ENCODE results near the gene KCNMB2. TPM values are rescaled to one million over a fixed set of nuclear protein-coding genes. Genes with fewer than 3 reads are reported as not detected.

The KCNMB2 gene
- total and polyA plus RNA-seq, 2 donors (not counting 1 experiment from before 2014, with no cell fraction given) = 0.17 TPM; not detected in 1

GRCh38 chr3:178551916-178552321 is 15.7 kb downstream of the KCNMB2 start:
- Histone ChIP-seq H3K4me2 (ENCODE audit: extremely low read depth, insufficient read depth, low read length) (no peak overlapping the region), H3K27ac (ENCODE audit: insufficient read depth, low read length) (no peak overlapping the region), H2AFZ (ENCODE audit: low read length) (no peak overlapping the region), H3K27me3 (ENCODE audit: control insufficient read depth, insufficient read depth, low read length) (no peaks in the 10 kb centered on the region), H3K79me2 (ENCODE audit: control insufficient read depth, insufficient read depth, low read length) (no peaks in the 10 kb centered on the region), H3K4me3 (replicated peaks in 1 of 4; ENCODE audit: control extremely low read depth in 1 of 4, insufficient read depth in 1 of 4, low read depth in 3 of 4, low read length in 4 of 4) (no peak overlapping the region), H3K36me3 (ENCODE audit: control insufficient read depth, insufficient read depth, low read length) (no peaks in the 10 kb centered on the region), H3K9me3 (ENCODE audit: control insufficient read depth, insufficient read depth, low read depth, low read length) (no peaks in the 10 kb centered on the region), H3K9ac (ENCODE audit: insufficient read depth, low read length) (no peak overlapping the region), H4K20me1 (ENCODE audit: control insufficient read depth, extremely low read depth, insufficient read depth, low read length) (no peaks in the 10 kb centered on the region), H3K4me1 (ENCODE audit: control insufficient read depth, extremely low read depth, insufficient read depth, low read length) (no peaks in the 10 kb centered on the region)
- DNase-seq (ENCODE audit: low read depth in 2 of 2) = peak; percentile 59 to 64
- no peak for TF ChIP-seq EZH2 (IDR thresholded peaks at IDR 0.05; ENCODE audit: low read length, missing control alignments)
- TF ChIP-seq, protein P1, sequence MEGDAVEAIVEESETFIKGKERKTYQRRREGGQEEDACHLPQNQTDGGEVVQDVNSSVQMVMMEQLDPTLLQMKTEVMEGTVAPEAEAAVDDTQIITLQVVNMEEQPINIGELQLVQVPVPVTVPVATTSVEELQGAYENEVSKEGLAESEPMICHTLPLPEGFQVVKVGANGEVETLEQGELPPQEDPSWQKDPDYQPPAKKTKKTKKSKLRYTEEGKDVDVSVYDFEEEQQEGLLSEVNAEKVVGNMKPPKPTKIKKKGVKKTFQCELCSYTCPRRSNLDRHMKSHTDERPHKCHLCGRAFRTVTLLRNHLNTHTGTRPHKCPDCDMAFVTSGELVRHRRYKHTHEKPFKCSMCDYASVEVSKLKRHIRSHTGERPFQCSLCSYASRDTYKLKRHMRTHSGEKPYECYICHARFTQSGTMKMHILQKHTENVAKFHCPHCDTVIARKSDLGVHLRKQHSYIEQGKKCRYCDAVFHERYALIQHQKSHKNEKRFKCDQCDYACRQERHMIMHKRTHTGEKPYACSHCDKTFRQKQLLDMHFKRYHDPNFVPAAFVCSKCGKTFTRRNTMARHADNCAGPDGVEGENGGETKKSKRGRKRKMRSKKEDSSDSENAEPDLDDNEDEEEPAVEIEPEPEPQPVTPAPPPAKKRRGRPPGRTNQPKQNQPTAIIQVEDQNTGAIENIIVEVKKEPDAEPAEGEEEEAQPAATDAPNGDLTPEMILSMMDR (conservative IDR thresholded peaks at IDR 0.05 in 1 of 2, IDR thresholded peaks at IDR 0.05 in 1 of 2; ENCODE audit: low read depth in 1 of 2, low read length in 2 of 2) = no peak

DNA sequence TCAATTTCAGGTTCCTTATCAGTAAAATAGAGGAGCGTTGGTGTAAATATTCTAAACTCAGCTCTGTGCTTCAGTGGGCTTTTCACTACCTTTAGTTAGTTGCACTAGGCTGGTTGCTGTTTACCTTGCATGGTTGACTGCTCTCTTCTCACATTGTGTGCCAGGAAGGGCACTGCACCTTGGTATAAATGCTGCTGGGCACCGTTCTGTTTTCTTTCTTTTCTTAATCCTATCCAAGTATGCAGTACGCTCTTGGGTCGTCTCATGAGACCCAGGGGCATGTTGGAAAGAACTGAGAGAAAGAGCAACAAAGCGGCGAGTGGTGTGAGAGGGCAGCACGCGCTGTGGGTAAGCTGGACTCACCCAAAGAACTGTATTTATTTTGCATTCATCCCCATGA is 22.4 kb downstream of the KCNMB2 start:
- Histone ChIP-seq H3K4me1 (ENCODE audit: control insufficient read depth, extremely low read depth, insufficient read depth, low read length) (no peaks in the 10 kb centered on the region), H3K27ac (ENCODE audit: insufficient read depth, low read length) (no peak overlapping the region), H3K27me3 (ENCODE audit: control insufficient read depth, insufficient read depth, low read length) (no peaks in the 10 kb centered on the region), H2AFZ (ENCODE audit: low read length) (no peak overlapping the region), H3K9ac (ENCODE audit: insufficient read depth, low read length) (no peak overlapping the region), H3K4me3 (replicated peaks in 1 of 4; ENCODE audit: control extremely low read depth in 1 of 4, insufficient read depth in 1 of 4, low read depth in 3 of 4, low read length in 4 of 4) (no peak overlapping the region), H4K20me1 (ENCODE audit: control insufficient read depth, extremely low read depth, insufficient read depth, low read length) (no peaks in the 10 kb centered on the region), H3K4me2 (ENCODE audit: extremely low read depth, insufficient read depth, low read length) (no peak overlapping the region), H3K79me2 (ENCODE audit: control insufficient read depth, insufficient read depth, low read length) (no peaks in the 10 kb centered on the region), H3K9me3 (ENCODE audit: control insufficient read depth, insufficient read depth, low read depth, low read length) (no peaks in the 10 kb centered on the region), H3K36me3 (ENCODE audit: control insufficient read depth, insufficient read depth, low read length) (no peaks in the 10 kb centered on the region)
- no peak for DNase-seq (ENCODE audit: low read depth in 2 of 2)
- TF ChIP-seq, protein P1 (conservative IDR thresholded peaks at IDR 0.05 in 1 of 2, IDR thresholded peaks at IDR 0.05 in 1 of 2; ENCODE audit: low read depth in 1 of 2, low read length in 2 of 2) = no peak
- no peak for TF ChIP-seq EZH2 (IDR thresholded peaks at IDR 0.05; ENCODE audit: low read length, missing control alignments)

DNA sequence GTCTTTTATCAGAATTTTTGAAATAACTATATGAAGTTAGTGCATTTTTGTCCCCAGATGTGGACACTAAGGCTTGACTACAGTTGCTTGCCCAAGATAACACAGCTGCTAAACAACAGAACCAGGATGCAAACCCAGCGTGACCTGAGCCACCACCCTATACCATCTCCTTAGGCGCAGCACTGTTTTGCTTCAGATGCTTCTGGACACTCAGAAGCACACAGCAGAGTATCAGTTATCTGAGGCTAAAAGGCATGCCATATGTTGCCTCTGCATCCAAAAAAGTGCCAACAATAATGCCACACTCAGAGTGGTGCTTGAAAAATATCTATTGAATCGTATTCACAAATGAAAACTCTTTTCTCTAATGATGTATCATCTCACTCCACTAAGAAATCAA is 24.5 kb downstream of the KCNMB2 start:
- Histone ChIP-seq H3K4me2 (ENCODE audit: extremely low read depth, insufficient read depth, low read length) (no peak overlapping the region), H3K4me3 (replicated peaks in 1 of 4; ENCODE audit: control extremely low read depth in 1 of 4, insufficient read depth in 1 of 4, low read depth in 3 of 4, low read length in 4 of 4) (no peak overlapping the region), H3K9me3 (ENCODE audit: control insufficient read depth, insufficient read depth, low read depth, low read length) (no peaks in the 10 kb centered on the region), H3K79me2 (ENCODE audit: control insufficient read depth, insufficient read depth, low read length) (no peaks in the 10 kb centered on the region), H3K9ac (ENCODE audit: insufficient read depth, low read length) (no peak overlapping the region), H3K36me3 (ENCODE audit: control insufficient read depth, insufficient read depth, low read length) (no peaks in the 10 kb centered on the region), H3K4me1 (ENCODE audit: control insufficient read depth, extremely low read depth, insufficient read depth, low read length) (no peaks in the 10 kb centered on the region), H4K20me1 (ENCODE audit: control insufficient read depth, extremely low read depth, insufficient read depth, low read length) (no peaks in the 10 kb centered on the region), H3K27me3 (ENCODE audit: control insufficient read depth, insufficient read depth, low read length) (no peaks in the 10 kb centered on the region), H3K27ac (ENCODE audit: insufficient read depth, low read length) (no peak overlapping the region), H2AFZ (ENCODE audit: low read length) (no peak overlapping the region)
- DNase-seq (ENCODE audit: low read depth in 2 of 2) = no peak
- TF ChIP-seq, protein P1 (conservative IDR thresholded peaks at IDR 0.05 in 1 of 2, IDR thresholded peaks at IDR 0.05 in 1 of 2; ENCODE audit: low read depth in 1 of 2, low read length in 2 of 2) = no peak
- TF ChIP-seq EZH2 (IDR thresholded peaks at IDR 0.05; ENCODE audit: low read length, missing control alignments) = no peak

Data from fibroblast of lung (primary cell).